SK-N-SH (cell line): ENCODE measurements around the gene KRTAP10-8.

ENCODE experiments used
- CHD2 ChIP-seq: fragments of 150-350 bp; IDR thresholded peaks from 2 replicates; pipeline ENCODE4 v1.6.1; 2018; ENCODE audit warnings: low read length; ENCODE audit not compliant: partially characterized antibody
- CTCF ChIP-seq: fragments of 200-600 bp; sonication (generic); IDR thresholded peaks from 2 replicates; pipeline ENCODE4 v1.6.1; 2017; ENCODE audit warnings: antibody characterized with exemption, mild to moderate bottlenecking, moderate library complexity
- GATA2 ChIP-seq: sonication (generic); formaldehyde crosslinking; IDR thresholded peaks from 2 replicates; pipeline ENCODE4 v1.5.0; 2020; ENCODE audit warnings: mild to moderate bottlenecking, missing genetic modification reagents
- MAX ChIP-seq: IDR thresholded peaks from 2 replicates; pipeline ENCODE4 v1.4.0; 2012; ENCODE audit warnings: low read depth
- MXI1 ChIP-seq: IDR thresholded peaks from 2 replicates; pipeline ENCODE4 v1.6.1; 2012; ENCODE audit warnings: mild to moderate bottlenecking, low read depth, low read length, improper control_type of control experiment
- POLR2AphosphoS5 ChIP-seq: IDR thresholded peaks from 2 replicates; pipeline ENCODE4 v1.6.1; 2012; ENCODE audit warnings: low read depth, low read length
- RAD21 ChIP-seq: IDR thresholded peaks from 2 replicates; pipeline ENCODE4 v1.6.1; 2012; ENCODE audit warnings: mild to moderate bottlenecking, low read length
- SIN3A ChIP-seq: IDR thresholded peaks from 2 replicates; pipeline ENCODE4 v1.6.1; 2012; ENCODE audit warnings: low read depth, mild to moderate bottlenecking, low read length, moderate library complexity, borderline replicate concordance
- TAF1 ChIP-seq: IDR thresholded peaks from 2 replicates; pipeline ENCODE4 v1.6.1; 2012; ENCODE audit warnings: low read depth, mild to moderate bottlenecking, low read length, moderate library complexity, borderline replicate concordance
- TCF12 ChIP-seq: IDR thresholded peaks from 2 replicates; pipeline ENCODE4 v1.4.0; 2012
- TEAD4 ChIP-seq: IDR thresholded peaks from 2 replicates; pipeline ENCODE4 v1.4.0; 2012; ENCODE audit warnings: mild to moderate bottlenecking, borderline replicate concordance; ENCODE audit not compliant: insufficient read depth
- YY1 ChIP-seq: IDR thresholded peaks from 2 replicates; pipeline ENCODE4 v1.4.0; 2012; ENCODE audit warnings: low read depth, mild to moderate bottlenecking
- TF ChIP-seq, protein P1 (sequence below): fragments of 150-350 bp; IDR thresholded peaks from 2 replicates; pipeline ENCODE4 v1.6.1; 2017; ENCODE audit warnings: antibody characterized with exemption, low read length, low read depth, borderline replicate concordance
- TF ChIP-seq, protein P2 (sequence below): IDR thresholded peaks from 2 replicates; pipeline ENCODE4; 2012

DNA sequence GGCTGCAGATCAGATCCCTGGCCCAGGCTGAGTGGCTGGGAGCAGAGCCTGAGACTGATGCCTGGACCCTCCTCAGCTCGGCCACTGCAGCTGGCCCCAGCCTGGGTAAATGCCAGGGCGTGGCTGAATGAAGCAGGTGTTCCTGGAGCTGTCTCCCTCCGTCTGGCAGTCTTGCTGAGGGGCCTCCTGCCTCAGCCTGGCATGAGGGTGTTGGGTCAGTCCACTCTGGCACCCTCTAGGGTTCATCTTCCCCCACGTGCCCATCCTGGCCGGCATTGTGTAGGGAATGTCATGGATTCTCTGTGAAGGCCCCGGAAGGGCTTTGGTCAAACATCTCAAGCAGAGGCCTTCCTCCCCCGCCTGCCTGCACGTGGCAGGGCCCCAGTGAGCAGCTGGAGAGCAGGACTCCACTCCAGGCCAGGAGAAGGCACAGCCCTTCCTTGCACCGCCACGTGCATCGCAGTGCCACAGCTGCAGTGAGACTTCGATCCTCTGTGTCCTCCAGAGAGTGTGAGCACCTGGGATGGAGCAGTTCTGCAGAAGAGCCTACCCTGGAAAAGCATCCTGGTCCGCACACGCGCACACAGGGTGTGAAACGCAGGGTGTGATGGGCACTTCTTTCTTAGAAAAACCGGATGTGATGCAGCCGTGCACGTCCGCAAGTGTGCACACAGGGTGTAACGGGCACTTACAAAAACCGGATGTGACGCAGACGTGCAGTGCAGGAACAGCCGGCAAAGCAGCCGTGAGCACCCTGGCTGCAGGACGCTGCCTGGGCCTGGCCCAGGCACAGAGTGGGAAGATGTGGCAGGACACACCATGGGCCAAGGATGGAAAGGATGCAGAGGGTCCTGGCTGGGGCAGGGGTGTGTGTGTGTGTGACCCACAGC, 43.0 kb upstream of the KRTAP10-8 start:
- TF ChIP-seq POLR2AphosphoS5 (no peak), RAD21 (no peak), GATA2 (CRISPR knock-in tag) (no peak), CTCF (no peak), MAX (no peak), TCF12 (no peak), YY1 (no peak), TEAD4 (no peak), TAF1 (no peak), CHD2 (no peak), MXI1 (no peak), SIN3A (no peak)
- TF ChIP-seq, protein P1, sequence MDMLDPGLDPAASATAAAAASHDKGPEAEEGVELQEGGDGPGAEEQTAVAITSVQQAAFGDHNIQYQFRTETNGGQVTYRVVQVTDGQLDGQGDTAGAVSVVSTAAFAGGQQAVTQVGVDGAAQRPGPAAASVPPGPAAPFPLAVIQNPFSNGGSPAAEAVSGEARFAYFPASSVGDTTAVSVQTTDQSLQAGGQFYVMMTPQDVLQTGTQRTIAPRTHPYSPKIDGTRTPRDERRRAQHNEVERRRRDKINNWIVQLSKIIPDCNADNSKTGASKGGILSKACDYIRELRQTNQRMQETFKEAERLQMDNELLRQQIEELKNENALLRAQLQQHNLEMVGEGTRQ = no peak
- TF ChIP-seq, protein P2, sequence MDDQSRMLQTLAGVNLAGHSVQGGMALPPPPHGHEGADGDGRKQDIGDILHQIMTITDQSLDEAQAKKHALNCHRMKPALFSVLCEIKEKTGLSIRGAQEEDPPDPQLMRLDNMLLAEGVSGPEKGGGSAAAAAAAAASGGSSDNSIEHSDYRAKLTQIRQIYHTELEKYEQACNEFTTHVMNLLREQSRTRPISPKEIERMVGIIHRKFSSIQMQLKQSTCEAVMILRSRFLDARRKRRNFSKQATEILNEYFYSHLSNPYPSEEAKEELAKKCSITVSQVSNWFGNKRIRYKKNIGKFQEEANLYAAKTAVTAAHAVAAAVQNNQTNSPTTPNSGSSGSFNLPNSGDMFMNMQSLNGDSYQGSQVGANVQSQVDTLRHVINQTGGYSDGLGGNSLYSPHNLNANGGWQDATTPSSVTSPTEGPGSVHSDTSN = no peak
